GM19035 (cell line): ENCODE results near the gene CDK9.
"Not testable (repeated sequence)": the region's sequence is repeated elsewhere in the genome, so short reads cannot be mapped to it uniquely, and the experiment has no call there.

Experiments
- ATAC-seq: cut with Tn5 transposase; IDR thresholded peaks from one replicate; pipeline ENCODE4 v1.9.1; 2021; ENCODE audit not compliant: unreplicated experiment

CDK9 gene

GRCh38 chr9:127785933-127786772 lies at the start of gene CDK9:
Gene CDK9, plus strand, starts transcription at chr9:127786034. Its CDS starts 115 bp downstream, at chr9:127786149.
- peak; percentile 60 for ATAC-seq

- no peak for ATAC-seq
Measured at GRCh38 chr9:127738666-127739065, 47.2 kb upstream of the CDK9 start.

- no peak for ATAC-seq
Measured at GRCh38 chr9:127739614-127740330, 46.1 kb upstream of the CDK9 start.

GRCh38 chr9:127741831-127742434 lies 43.9 kb upstream of the CDK9 start:
- no peak for ATAC-seq

- no peak for ATAC-seq
Measured at GRCh38 chr9:127742435-127743088, 43.3 kb upstream of the CDK9 start.

GRCh38 chr9:127744398-127745110 lies 41.3 kb upstream of the CDK9 start:
- ATAC-seq, result no peak

- ATAC-seq, result no peak
Measured at GRCh38 chr9:127746959-127747569, 38.8 kb upstream of the CDK9 start.

- ATAC-seq, result no peak
Measured at GRCh38 chr9:127749090-127749787, 36.6 kb upstream of the CDK9 start.

GRCh38 chr9:127751269-127752054 lies 34.4 kb upstream of the CDK9 start:
- ATAC-seq, result no peak

- no peak for ATAC-seq
Measured at GRCh38 chr9:127753148-127753547, 32.7 kb upstream of the CDK9 start.

GRCh38 chr9:127753622-127754021 lies 32.2 kb upstream of the CDK9 start:
- no peak for ATAC-seq

GRCh38 chr9:127754099-127755060 lies 31.5 kb upstream of the CDK9 start:
- no peak for ATAC-seq

- no peak for ATAC-seq
Measured at GRCh38 chr9:127755061-127756060, 30.5 kb upstream of the CDK9 start.

GRCh38 chr9:127756233-127756632 lies 29.6 kb upstream of the CDK9 start:
- no peak for ATAC-seq

GRCh38 chr9:127756776-127757175 lies 29.1 kb upstream of the CDK9 start:
- not testable (repeated sequence) for ATAC-seq

GRCh38 chr9:127758843-127759242 lies 27.0 kb upstream of the CDK9 start:
- ATAC-seq, result no peak
